Gastroesophageal sphincter (tissue), 3 donors: Measurements from ENCODE around the gene TXNDC17.

Experiments
- CTCF ChIP-seq, 4 experiments: fragments of 200-600 bp in 2 of 4; fragments of 450-650 bp in 2 of 4; sonication (generic) in 1 of 4; IDR thresholded peaks; one replicate each; pipeline ENCODE4 v1.5.1; 2017 to 2019; ENCODE audit warnings: antibody characterized with exemption in 4 of 4, mild to moderate bottlenecking in 2 of 4, moderate library complexity in 2 of 4
- EP300 ChIP-seq: sonication (generic); formaldehyde crosslinking; IDR thresholded peaks from one replicate; pipeline ENCODE4 v1.6.1; 2017; ENCODE audit warnings: antibody characterized with exemption, mild to moderate bottlenecking
- POLR2A ChIP-seq, 2 donors: fragments of 450-650 bp; IDR thresholded peaks; one replicate each; pipeline ENCODE4 v1.6.1; 2017; ENCODE audit warnings: antibody characterized with exemption in 2 of 2, mild to moderate bottlenecking in 2 of 2, moderate library complexity in 1 of 2
- POLR2AphosphoS5 ChIP-seq: sonication (generic); formaldehyde crosslinking; IDR thresholded peaks from one replicate; pipeline ENCODE4 v1.6.1; 2017; ENCODE audit warnings: antibody characterized with exemption

GRCh38 chr17:6683081-6683684, 42.3 kb downstream of the TXNDC17 start:
- TF ChIP-seq POLR2A (IDR thresholded peaks at IDR 0.05) = no peak
- TF ChIP-seq POLR2AphosphoS5 = no peak
- TF ChIP-seq CTCF (IDR thresholded peaks at IDR 0.05) = no peak
- no peak for TF ChIP-seq EP300
